ENCODE data around the gene TRAF3.

The TRAF3 gene

GRCh38 chr14:102942069-102942468 lies 164.8 kb downstream of the TRAF3 start:
- no peak for DNase-seq

- no peak for DNase-seq
Measured at GRCh38 chr14:102943454-102943853, 166.2 kb downstream of the TRAF3 start.

DNA sequence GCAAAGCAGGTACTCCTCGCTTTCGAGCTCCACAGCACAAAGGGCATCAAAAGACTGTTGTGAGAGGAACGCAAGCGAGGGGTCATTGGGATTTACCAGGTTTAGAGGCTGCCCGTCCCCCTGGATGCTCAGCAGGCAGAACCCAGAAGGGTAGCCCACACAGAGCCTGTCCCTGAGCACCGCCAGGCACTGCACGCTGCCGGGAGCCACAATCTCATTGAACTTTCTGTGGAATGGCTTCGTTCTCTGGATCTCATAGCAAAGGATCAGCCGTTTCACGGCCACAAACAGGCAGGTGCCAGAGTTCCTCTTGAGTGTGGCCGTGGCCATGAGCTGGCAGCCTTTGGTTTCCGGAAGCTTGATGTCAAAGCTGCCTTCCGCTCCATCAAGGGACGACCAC lies 166.7 kb downstream of the TRAF3 start:
- no peak for DNase-seq

GRCh38 chr14:102944448-102945330 lies 167.4 kb downstream of the TRAF3 start:
- no peak for DNase-seq

DNA sequence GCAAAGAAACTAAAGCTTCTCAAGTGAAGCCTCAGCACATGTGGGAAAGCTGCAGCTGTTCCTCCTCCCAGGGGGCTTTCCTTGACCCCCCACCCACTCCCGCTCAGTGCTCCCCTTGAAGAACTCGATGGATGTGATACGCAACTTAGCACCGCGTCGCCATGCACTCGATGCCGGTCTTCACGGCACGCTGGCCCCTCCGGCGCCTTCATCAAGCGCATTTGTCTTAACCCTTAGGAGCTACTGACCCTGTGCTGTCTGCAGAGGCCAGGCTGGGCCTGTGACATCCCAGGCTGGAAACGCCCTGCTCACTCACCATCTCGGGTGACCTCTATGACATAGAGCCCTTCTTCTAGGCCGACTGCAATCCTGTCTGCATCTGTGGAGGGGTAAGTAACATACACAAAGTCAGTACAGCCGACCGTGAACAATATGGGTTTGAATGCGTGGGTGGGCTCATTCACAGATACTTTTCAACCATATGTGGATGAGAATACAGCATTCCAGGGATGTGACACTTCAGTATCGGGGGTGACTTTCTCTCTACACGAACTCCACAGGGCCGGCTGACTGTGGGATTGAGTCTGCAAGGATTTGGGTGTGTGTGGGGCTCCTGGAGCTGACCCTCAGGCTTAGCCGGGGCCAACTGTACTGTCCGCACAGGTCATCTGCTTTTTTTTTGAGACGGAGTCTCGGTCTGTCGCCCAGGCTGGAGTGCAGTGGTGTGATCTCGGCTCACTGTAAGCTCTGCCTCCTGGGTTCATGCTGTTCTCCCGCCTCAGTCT lies 168.3 kb downstream of the TRAF3 start:
- DNase-seq: no peak

GRCh38 chr14:102947321-102948103 lies 170.3 kb downstream of the TRAF3 start:
- DNase-seq: no peak

DNA sequence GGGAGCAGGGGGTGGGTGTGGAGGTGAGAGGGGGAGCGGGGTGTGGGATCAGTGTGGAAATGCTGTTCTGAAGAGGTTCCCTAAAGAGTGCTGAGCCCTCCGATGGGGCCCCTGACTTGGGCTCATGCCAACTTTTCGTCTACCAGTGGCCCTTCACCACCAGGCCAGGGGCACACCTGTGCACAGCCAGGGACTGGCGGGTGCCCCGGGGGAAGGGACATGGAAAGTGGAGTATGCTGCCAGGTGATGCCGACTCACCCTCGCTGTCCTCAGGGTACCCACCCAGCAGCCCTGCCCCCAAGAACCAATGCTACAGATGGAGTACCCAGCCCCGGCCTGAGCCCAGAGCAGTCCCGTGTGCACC lies 171.4 kb downstream of the TRAF3 start:
- DNase-seq: no peak

GRCh38 chr14:102949062-102949800 lies 172.0 kb downstream of the TRAF3 start:
- DNase-seq: no peak

DNA sequence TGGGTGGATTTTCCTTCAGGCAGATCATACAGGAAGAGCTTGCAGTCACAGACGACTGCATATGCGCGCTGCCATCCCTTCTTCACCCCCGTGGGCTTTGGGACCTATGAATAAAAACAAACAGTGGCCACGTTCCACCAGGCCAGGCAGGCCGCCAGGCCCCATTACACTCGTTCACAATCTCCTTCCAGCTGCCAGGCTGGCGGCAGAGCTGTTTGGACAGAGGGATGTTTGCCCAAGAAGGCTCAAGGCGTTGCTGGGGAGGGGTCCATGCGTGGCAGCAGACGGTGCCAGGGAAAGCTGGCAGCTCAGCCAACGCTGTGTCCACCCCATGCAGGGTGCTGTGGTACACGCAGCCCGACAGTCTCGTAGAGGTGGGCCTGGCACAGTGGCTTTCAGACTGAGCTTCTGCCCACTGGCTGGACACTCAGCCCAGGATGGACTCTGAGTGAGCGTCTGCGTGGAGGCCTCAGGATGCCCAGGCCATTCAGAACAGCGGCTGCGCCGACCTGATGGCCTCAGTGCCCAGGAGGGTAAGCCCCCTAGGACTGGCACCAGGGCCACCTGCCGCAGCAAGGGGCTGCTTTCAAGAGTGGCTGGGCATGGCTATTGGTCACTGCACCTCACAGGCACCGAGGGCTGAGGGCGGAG lies 172.7 kb downstream of the TRAF3 start:
- no peak for DNase-seq

DNA sequence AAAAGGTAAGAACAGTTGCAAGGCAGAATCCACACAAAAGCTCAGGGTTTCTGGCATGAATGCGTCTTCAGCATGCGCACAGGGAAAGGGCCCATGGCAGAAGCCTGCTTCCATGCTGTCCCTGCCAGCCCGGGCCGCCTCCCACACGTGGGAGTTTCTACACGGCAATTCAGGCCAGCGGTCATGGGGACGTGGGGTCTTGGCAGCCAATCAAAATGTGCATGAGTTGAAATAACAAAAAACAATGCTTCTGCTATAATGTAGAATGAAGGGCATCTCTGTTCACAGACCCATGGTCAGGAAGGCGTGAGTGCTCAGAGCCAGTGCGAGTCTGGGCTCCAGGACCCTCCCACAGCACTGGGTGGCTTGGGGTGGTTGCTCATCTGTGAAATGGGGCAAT lies 173.8 kb downstream of the TRAF3 start:
- no peak for DNase-seq

GRCh38 chr14:102951799-102952198 lies 174.6 kb downstream of the TRAF3 start:
- no peak for DNase-seq

DNA sequence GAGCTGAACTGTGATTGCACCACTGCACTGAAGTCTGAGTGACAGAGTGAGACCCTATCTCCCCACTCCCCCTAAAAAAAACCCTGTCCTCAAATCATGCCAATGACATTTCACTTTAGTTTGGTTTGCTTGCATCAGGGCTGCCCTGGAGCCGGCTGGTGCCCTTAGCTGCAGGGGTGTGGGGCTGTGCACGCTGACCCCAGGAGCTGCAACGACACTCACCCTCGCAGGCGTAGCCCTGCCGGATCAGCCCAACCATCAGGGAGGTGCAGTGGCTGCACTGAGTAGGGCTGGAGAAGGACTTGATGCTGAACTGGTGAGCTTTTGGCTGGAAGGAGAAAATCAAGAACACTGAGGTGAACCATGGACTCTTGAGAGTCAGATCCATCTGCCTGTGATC lies 175.0 kb downstream of the TRAF3 start:
- no peak for DNase-seq

- no peak for DNase-seq
Measured at GRCh38 chr14:102953100-102953499, 175.9 kb downstream of the TRAF3 start.

- DNase-seq: no peak
Measured at GRCh38 chr14:102954081-102954789, 177.0 kb downstream of the TRAF3 start.

DNA sequence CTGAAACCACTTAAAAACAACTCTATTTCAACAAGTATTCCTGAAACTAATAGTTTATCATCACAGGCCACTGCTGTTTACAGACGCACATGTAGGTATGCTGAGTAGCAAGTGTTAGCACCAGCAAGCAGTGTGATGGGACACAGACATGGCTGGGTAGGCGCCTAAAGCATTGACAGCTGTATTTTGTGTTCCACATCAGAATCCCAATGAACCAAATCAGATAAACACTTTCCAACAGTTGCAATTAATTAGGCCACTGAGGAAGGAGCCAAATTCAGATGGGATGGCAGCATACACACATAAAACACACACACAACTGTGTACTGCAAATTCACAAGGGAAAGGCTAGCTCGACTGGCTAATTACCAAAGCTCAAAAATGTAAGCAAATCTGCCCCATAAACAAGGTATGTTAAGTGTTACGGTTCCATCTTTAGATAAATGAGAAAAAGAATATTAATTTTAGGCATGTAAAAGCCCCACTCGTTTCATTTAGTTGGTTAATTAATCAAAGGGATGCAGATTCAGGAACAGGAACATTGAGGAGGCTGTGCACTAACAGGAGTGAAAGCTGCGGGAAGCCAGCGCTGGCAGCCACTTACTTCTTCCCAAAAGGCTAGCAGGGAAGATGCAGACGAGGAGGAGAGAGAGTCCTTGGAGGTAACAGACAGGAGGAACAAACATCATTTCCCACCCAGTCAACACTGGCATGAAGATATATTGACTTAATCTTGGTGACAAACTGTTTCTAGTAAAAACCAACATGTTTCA lies 178.6 kb downstream of the TRAF3 start:
- DNase-seq: no peak

DNA sequence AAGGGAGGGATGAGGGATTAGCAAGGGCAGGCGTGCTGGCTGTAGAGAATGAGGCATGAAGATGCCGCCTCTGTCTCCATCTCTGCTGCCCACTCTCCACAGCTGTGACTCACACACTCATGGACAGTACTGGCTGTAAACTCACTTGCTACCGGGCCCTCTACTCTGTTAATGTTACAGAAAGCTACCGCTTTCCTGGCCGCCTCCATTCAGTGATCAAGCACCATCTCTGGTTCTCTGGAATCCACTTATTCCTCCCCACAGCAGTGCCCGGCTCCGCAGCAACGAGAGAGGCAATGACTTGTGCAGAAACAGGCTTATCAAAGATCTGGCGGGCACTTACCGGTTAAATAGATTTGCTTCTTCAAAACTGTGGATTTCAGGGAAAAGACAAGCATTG lies 180.0 kb downstream of the TRAF3 start:
- DNase-seq: no peak

DNA sequence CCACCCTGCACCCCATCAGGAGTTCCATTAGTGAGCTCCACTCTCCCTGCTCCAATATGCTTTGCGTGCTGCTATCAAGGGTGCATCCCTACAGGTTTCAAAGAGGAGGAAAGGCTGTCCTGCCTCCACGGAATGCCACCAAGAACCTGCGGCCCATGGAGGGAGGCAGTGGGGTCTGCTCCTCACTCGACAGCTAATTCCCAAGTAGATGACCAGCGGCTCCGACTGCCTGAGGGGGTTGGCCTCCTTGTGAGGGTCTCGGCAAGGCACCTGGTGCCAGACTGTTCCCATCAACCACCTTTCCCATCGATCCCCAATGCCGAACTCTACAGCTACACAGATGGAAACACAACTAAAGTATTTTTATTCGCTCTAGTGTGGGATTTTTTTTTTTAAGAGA lies 181.2 kb downstream of the TRAF3 start:
- DNase-seq: no peak

Measured in right forelimb (tissue), 1 donor.